Placental epithelial cell (primary cell): ENCODE measurements around the gene RDH16. TPM values are rescaled to one million over a fixed set of nuclear protein-coding genes. Genes with fewer than 3 reads are reported as not detected.

Experiments
- total RNA-seq: library from RNA; depleted of rRNA; stranded (reverse); fragments of >200 nt; gene quantifications from 2 replicates; pipeline ENCODE4 v1.2.3, GENCODE V29; 2012

The RDH16 gene, protein sequence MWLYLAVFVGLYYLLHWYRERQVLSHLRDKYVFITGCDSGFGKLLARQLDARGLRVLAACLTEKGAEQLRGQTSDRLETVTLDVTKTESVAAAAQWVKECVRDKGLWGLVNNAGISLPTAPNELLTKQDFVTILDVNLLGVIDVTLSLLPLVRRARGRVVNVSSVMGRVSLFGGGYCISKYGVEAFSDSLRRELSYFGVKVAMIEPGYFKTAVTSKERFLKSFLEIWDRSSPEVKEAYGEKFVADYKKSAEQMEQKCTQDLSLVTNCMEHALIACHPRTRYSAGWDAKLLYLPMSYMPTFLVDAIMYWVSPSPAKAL
- 0.39 and 0.43 TPM in 2 replicates for total RNA-seq

GRCh38 chr12:56957229-56958052 lies at the start of gene RDH16:
RDH16 (minus strand) TSS chr12:56957608; CDS start chr12:56957462, 146 bp downstream.

GRCh38 chr12:57005980-57006808 lies 48.8 kb upstream of the RDH16 start, which contains the start of gene ZBTB39:
ZBTB39 (minus strand) TSS chr12:57006546; CDS start chr12:57004917, 1,629 bp downstream.

GRCh38 chr12:56933826-56934625 lies 23.4 kb downstream of the RDH16 start, which contains the start of gene SDR9C7:
SDR9C7 (minus strand) TSS chr12:56934408; CDS start chr12:56934261, 147 bp downstream.

Other genes with a start within 250 kb of the RDH16 start
- 677 and 833 TPM in 2 replicates for gene NACA, start 232.3 kb downstream of the RDH16 start, total RNA-seq
- gene PRIM1, start 205.3 kb downstream of the RDH16 start, total RNA-seq = 8.1 and 8.2 TPM in 2 replicates
- 0.76 and 1.2 TPM in 2 replicates for gene HSD17B6, start 194.3 kb downstream of the RDH16 start, total RNA-seq
- under 0.01 TPM in 1 of 2 replicates, not detected in the other for gene SDR9C7, start 23.2 kb downstream of the RDH16 start, total RNA-seq
- gene ZBTB39, start 48.9 kb upstream of the RDH16 start, total RNA-seq = 8.2 and 8.7 TPM in 2 replicates
- not detected in 2 replicates for gene TAC3, start 58.9 kb upstream of the RDH16 start, total RNA-seq
- not detected in 2 replicates for gene MYO1A, start 92.5 kb upstream of the RDH16 start, total RNA-seq
- 5.0 and 5.1 TPM in 2 replicates for gene NEMP1, start 121.2 kb upstream of the RDH16 start, total RNA-seq
- gene NAB2, start 131.5 kb upstream of the RDH16 start, total RNA-seq = 22.8 and 50.1 TPM in 2 replicates
- 58.7 and 143 TPM in 2 replicates for gene STAT6, start 153.8 kb upstream of the RDH16 start, total RNA-seq
- 209 and 237 TPM in 2 replicates for gene LRP1, start 170.9 kb upstream of the RDH16 start, total RNA-seq
- not detected in 2 replicates for gene LRP1-AS, start 190.0 kb upstream of the RDH16 start, total RNA-seq